LNCaP clone FGC (cell line): ENCODE results near the gene TRIM8.

ENCODE experiments used
- DNase-seq: peaks from one replicate; pipeline ENCODE4 v3.0.0-alpha.2; 2011; ENCODE audit warnings: low read depth
- H3K4me3 ChIP-seq: 2 replicates; pipeline ENCODE4 v1.5.1; 2011; ENCODE audit warnings: mild to moderate bottlenecking, low read depth, low read length, control low read depth
- CTCF ChIP-seq: IDR thresholded peaks from 2 replicates; pipeline ENCODE4 v1.5.1; 2012; ENCODE audit warnings: mild to moderate bottlenecking; ENCODE audit not compliant: control insufficient read depth, insufficient read depth; ENCODE audit errors: extremely low read depth

TRIM8 gene

GRCh38 chr10:102674566-102674965 is 30.3 kb downstream of the TRIM8 start:
- no peak for TF ChIP-seq CTCF
- DNase-seq, result no peak
- no peak overlapping the region for H3K4me3 ChIP-seq

- H3K4me3 ChIP-seq, result no peak overlapping the region
- TF ChIP-seq CTCF, result no peak
Observed at GRCh38 chr10:102675011-102675665, 30.9 kb downstream of the TRIM8 start.

GRCh38 chr10:102675666-102676533 is 31.6 kb downstream of the TRIM8 start:
- TF ChIP-seq CTCF, result no peak
- no peak overlapping the region for H3K4me3 ChIP-seq
- DNase-seq, result no peak

More at GRCh38 chr10:102675011-102675665, 30.9 kb downstream of the TRIM8 start:
- DNase-seq, result no peak

GRCh38 chr10:102676534-102677315 is 32.4 kb downstream of the TRIM8 start:
- TF ChIP-seq CTCF, result no peak
- no peak overlapping the region for H3K4me3 ChIP-seq
- no peak for DNase-seq

- TF ChIP-seq CTCF, result no peak
- H3K4me3 ChIP-seq, result no peak overlapping the region
- DNase-seq, result no peak
Observed at GRCh38 chr10:102677331-102678067, 33.2 kb downstream of the TRIM8 start.

GRCh38 chr10:102678068-102678400 is 33.8 kb downstream of the TRIM8 start:
- no peak for DNase-seq
- H3K4me3 ChIP-seq, result no peak overlapping the region
- no peak for TF ChIP-seq CTCF
